Nephron (organoid): ENCODE results near the gene ZNF362.
A peak's percentile ranks its signal among the peaks of the same experiment; 100 is the strongest.
"Not testable (repeated sequence)": the region's sequence is repeated elsewhere in the genome, so short reads cannot be mapped to it uniquely, and the experiment has no call there.

Source experiments
- H3K27ac Mint-ChIP-seq, 3 experiments: 2 replicates each; pipeline ENCODE4 v1.8.0; 2020; ENCODE audit warnings: mixed read lengths in 3 of 3, mild to moderate bottlenecking in 2 of 3, moderate library complexity in 1 of 3
- H3K27me3 Mint-ChIP-seq: 2 replicates; pipeline ENCODE4 v1.8.0; 2021; ENCODE audit warnings: low read depth, mild to moderate bottlenecking, moderate library complexity, mixed read lengths
- H3K36me3 Mint-ChIP-seq: 2 replicates; pipeline ENCODE4 v1.8.0; 2020; ENCODE audit warnings: low read depth, mixed read lengths
- H3K4me1 Mint-ChIP-seq: 2 replicates; pipeline ENCODE4 v1.8.0; 2020; ENCODE audit warnings: mixed read lengths
- H3K4me3 Mint-ChIP-seq, 3 experiments: 2 replicates each; pipeline ENCODE4 v1.8.0; 2020; ENCODE audit warnings: mild to moderate bottlenecking in 3 of 3, mixed read lengths in 3 of 3, moderate library complexity in 2 of 3
- H3K9me3 Mint-ChIP-seq: 2 replicates; pipeline ENCODE4 v1.8.0; 2020; ENCODE audit warnings: mixed read lengths
- TF ChIP-seq, protein P1 (sequence below), 3 experiments: fragments of 200-600 bp; sonication (generic); IDR thresholded peaks; one replicate each; pipeline ENCODE4 v1.5.0; 2021; ENCODE audit warnings: antibody characterized with exemption in 3 of 3; ENCODE audit not compliant: unreplicated experiment in 3 of 3

The ZNF362 gene

DNA sequence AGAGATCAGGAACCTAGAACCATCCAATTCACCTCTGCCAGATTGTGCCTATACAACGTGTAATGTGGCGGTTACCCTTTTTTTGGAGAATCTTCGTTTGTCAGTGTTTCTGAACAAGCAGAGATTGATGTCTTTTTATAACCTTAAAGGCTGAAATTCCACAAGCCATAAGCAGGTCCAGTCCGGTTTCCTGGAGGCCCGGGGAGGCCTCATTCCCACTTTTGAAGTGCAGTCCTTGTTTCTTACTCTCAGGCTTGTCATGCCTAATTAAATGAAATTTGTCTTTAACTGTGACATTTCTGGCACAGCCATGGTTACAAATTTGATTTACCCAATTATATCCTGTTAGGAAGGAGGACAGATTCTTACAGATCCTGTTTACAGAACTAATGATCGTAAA, 27.8 kb downstream of the ZNF362 start:
- H3K27ac Mint-ChIP-seq: peak overlapping the region; percentile 40 to 61 (median 43)
- TF ChIP-seq, protein P1, sequence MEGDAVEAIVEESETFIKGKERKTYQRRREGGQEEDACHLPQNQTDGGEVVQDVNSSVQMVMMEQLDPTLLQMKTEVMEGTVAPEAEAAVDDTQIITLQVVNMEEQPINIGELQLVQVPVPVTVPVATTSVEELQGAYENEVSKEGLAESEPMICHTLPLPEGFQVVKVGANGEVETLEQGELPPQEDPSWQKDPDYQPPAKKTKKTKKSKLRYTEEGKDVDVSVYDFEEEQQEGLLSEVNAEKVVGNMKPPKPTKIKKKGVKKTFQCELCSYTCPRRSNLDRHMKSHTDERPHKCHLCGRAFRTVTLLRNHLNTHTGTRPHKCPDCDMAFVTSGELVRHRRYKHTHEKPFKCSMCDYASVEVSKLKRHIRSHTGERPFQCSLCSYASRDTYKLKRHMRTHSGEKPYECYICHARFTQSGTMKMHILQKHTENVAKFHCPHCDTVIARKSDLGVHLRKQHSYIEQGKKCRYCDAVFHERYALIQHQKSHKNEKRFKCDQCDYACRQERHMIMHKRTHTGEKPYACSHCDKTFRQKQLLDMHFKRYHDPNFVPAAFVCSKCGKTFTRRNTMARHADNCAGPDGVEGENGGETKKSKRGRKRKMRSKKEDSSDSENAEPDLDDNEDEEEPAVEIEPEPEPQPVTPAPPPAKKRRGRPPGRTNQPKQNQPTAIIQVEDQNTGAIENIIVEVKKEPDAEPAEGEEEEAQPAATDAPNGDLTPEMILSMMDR (IDR thresholded peaks at IDR 0.05; ENCODE audit: unreplicated experiment in 3 of 3): no peak
- no peaks in the 10 kb centered on the region for H3K4me1 Mint-ChIP-seq
- H3K36me3 Mint-ChIP-seq: peaks cover 79% of the 10 kb centered on the region
- H3K9me3 Mint-ChIP-seq: peaks cover 3% of the 10 kb centered on the region
- no peak overlapping the region for H3K4me3 Mint-ChIP-seq
- no peaks in the 10 kb centered on the region for H3K27me3 Mint-ChIP-seq

DNA sequence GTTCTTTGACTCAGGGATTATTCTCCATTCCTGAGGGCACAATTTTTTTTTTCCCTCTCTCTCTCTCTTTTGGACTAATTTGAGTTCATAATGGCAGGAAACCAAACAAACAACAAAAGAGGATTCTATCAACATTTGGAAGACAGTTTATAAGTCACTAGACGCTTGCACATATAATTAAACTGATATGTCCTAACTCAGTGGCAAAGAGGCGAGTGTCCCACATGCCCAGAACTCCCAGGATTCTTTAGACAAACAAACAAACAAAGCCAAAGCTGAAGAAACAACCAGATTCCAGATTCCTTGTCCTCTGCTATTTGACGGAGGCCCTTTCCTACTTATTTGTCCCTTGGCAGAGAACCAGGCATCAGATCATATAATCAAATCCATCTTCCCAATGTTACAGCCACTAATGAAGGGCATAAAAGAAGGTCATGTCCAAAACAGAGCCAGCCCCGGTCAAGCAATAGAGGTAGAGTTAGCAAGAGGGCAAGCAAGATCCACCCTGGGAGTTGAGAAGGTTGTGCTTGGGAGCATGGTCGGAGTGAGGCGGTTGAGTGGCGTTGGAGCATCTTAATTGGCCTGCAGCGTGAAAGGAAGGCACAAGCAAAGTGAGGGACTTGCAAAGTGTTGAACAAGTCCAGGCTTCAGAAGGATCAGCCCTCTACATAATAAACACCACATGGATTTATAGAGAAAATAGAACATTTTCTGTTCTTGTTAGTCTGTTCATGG, 30.3 kb downstream of the ZNF362 start:
- H3K27me3 Mint-ChIP-seq: no peaks in the 10 kb centered on the region
- peaks cover 8% of the 10 kb centered on the region for H3K9me3 Mint-ChIP-seq
- peaks cover 83% of the 10 kb centered on the region for H3K36me3 Mint-ChIP-seq
- no peak overlapping the region for H3K4me3 Mint-ChIP-seq
- no peaks in the 10 kb centered on the region for H3K4me1 Mint-ChIP-seq
- peak overlapping the region in 2 of 3 experiments; percentile 1 to 39 for H3K27ac Mint-ChIP-seq
- TF ChIP-seq, protein P1 (IDR thresholded peaks at IDR 0.05; ENCODE audit: unreplicated experiment in 3 of 3): no peak

DNA sequence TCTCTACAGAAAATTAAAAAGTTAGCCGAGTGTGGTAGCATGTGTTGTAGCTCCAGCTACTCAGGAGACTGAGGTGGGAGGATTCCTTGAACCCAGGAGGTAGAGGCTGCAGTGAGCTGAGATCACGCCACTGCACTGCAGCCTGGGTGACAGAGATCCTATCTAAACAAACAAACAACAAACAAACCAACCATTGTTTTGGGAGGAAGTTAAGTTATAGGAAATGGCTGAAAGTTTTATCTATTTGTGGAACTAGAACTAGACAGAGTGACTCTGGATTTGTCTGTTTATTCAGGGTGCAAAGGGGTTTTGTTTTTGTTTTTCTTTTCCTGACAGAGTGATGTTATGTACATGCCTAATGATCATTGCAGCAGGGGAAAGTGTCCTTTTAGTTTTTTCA, 31.0 kb downstream of the ZNF362 start:
- no peaks in the 10 kb centered on the region for H3K4me1 Mint-ChIP-seq
- no peak overlapping the region for H3K4me3 Mint-ChIP-seq
- no peak overlapping the region for H3K27ac Mint-ChIP-seq
- TF ChIP-seq, protein P1 (IDR thresholded peaks at IDR 0.05; ENCODE audit: unreplicated experiment in 3 of 3): no peak
- peaks cover 77% of the 10 kb centered on the region for H3K36me3 Mint-ChIP-seq
- H3K9me3 Mint-ChIP-seq: peaks cover 8% of the 10 kb centered on the region
- no peaks in the 10 kb centered on the region for H3K27me3 Mint-ChIP-seq

DNA sequence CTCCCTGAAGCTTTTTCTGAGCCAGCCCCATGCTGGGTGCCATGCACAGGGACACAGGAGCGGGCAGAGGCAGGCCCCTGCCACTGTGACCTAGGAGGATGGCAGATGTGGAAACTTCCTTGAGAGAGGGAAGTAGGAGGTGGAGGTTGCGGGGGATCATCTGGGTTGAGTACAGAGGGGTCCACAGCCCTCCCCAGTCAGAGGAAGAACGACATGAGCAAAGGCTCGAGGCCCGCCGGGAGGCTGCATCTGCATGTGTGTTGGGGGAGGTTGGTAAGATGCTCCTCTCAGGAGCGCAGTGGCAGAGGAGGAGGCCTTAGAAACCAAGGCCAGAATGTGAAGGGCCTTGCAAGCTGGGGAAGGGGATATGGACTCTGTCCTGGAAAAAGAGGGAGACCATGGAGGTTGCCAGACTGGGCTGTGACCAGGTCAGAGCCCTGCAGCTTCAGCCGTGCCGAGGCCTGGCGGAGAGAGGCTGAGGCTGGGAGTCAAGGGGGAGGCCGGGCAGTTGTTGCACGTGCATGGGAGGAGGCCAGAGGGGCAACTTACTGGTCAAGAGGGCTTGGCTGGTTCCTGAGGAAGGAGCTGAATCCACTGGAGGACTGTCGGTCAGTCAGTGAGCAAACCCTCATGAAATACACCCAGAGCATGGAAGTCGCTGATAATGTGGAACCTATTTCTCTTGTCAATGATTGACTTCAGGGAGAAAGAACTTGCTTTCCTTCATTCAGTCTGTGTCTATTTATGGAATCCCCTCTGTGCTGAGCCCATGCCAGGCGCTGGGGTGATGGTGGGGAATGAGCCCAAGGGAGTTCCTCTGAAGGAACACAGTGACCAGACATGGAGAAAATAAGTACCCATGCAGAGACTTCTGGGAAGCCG, 32.9 kb downstream of the ZNF362 start:
- peaks cover 8% of the 10 kb centered on the region for H3K9me3 Mint-ChIP-seq
- H3K27me3 Mint-ChIP-seq: no peaks in the 10 kb centered on the region
- TF ChIP-seq, protein P1 (IDR thresholded peaks at IDR 0.05; ENCODE audit: unreplicated experiment in 3 of 3): no peak
- peaks cover 78% of the 10 kb centered on the region for H3K36me3 Mint-ChIP-seq
- peaks cover 9% of the 10 kb centered on the region for H3K4me1 Mint-ChIP-seq
- peak overlapping the region; percentile 51 to 68 (median 60) for H3K27ac Mint-ChIP-seq
- no peak overlapping the region for H3K4me3 Mint-ChIP-seq

DNA sequence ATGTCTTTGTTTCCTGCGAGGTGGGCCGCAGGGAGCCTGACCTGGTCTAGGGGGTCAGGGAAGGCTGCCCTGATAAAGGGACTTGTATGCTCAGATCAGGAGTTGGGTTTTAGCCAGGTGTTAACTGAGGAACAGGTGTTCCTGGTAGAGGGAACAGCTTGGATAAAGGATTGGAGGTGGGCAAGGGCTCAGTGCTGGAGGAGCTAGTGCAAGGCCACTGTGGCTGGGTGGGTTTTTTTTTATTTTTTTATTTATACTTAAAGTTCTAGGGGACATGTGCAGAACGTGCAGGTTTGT, 33.5 kb downstream of the ZNF362 start:
- no peak overlapping the region for H3K4me3 Mint-ChIP-seq
- peak overlapping the region in 2 of 3 experiments; percentile 51 to 68 for H3K27ac Mint-ChIP-seq
- TF ChIP-seq, protein P1 (IDR thresholded peaks at IDR 0.05; ENCODE audit: unreplicated experiment in 3 of 3): no peak
- H3K27me3 Mint-ChIP-seq: no peaks in the 10 kb centered on the region
- H3K4me1 Mint-ChIP-seq: peaks cover 9% of the 10 kb centered on the region
- H3K9me3 Mint-ChIP-seq: peaks cover 8% of the 10 kb centered on the region
- H3K36me3 Mint-ChIP-seq: peaks cover 77% of the 10 kb centered on the region

DNA sequence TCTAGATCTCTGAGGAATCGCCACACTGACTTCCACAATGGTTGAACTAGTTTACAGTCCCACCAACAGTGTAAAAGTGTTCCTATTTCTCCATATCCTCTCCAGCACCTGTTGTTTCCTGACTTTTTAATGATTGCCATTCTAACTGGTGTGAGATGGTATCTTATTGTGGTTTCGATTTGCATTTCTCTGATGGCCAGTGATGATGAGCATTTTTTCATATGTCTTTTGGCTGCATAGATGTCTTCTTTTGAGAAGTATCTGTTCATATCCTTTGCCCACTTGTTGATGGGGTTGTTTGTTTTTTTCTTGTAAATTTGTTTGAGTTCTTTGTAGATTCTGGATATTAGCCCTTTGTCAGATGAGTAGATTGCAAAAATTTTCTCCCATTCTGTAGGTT, 34.3 kb downstream of the ZNF362 start:
- peaks cover 81% of the 10 kb centered on the region for H3K36me3 Mint-ChIP-seq
- H3K4me3 Mint-ChIP-seq, H3K27ac Mint-ChIP-seq, H3K4me1 Mint-ChIP-seq, H3K9me3 Mint-ChIP-seq, H3K27me3 Mint-ChIP-seq: not testable (repeated sequence)
